Measurements from ENCODE around the gene DYRK2. TPM values are rescaled to one million over a fixed set of nuclear protein-coding genes. Genes with fewer than 3 reads are reported as not detected.
A peak's percentile ranks its signal among the peaks of the same experiment; 100 is the strongest.

Gene DYRK2
- 10 to 100 TPM; 23.4 to 29.0 (median 23.5) TPM for polyA plus RNA-seq (ENCODE audit: insufficient read length in 3 of 3)

GRCh38 chr12:67648521-67649260 is at the start of gene DYRK2:
TSS of gene DYRK2 (plus strand) at chr12:67648745. CDS start at chr12:67649134, 389 bp downstream.
- peak in 2 of 3 donors; percentile 76 to 78 for DNase-seq (ENCODE audit: low read depth in 3 of 3, low spot score in 2 of 3)

GRCh38 chr12:67599691-67600090 is 48.9 kb upstream of the DYRK2 start:
- no peak for DNase-seq (ENCODE audit: low read depth in 3 of 3, low spot score in 2 of 3)

GRCh38 chr12:67601126-67601525 is 47.4 kb upstream of the DYRK2 start:
- DNase-seq (ENCODE audit: low read depth in 3 of 3, low spot score in 2 of 3): no peak

- no peak for DNase-seq (ENCODE audit: low read depth in 3 of 3, low spot score in 2 of 3)
These were observed 39.2 kb upstream of the DYRK2 start for GRCh38 chr12:67609226-67609870.

GRCh38 chr12:67613040-67613439 is 35.5 kb upstream of the DYRK2 start:
- no peak for DNase-seq (ENCODE audit: low read depth in 3 of 3, low spot score in 2 of 3)

- no peak for DNase-seq (ENCODE audit: low read depth in 3 of 3, low spot score in 2 of 3)
These were observed 30.9 kb upstream of the DYRK2 start for GRCh38 chr12:67617629-67618028.

GRCh38 chr12:67618303-67618702 is 30.2 kb upstream of the DYRK2 start:
- no peak for DNase-seq (ENCODE audit: low read depth in 3 of 3, low spot score in 2 of 3)

- no peak for DNase-seq (ENCODE audit: low read depth in 3 of 3, low spot score in 2 of 3)
These were observed 27.4 kb upstream of the DYRK2 start for GRCh38 chr12:67621112-67621511.

GRCh38 chr12:67621926-67622325 is 26.6 kb upstream of the DYRK2 start:
- no peak for DNase-seq (ENCODE audit: low read depth in 3 of 3, low spot score in 2 of 3)

- DNase-seq (ENCODE audit: low read depth in 3 of 3, low spot score in 2 of 3): no peak
These were observed 25.3 kb upstream of the DYRK2 start for GRCh38 chr12:67623259-67623658.

- DNase-seq (ENCODE audit: low read depth in 3 of 3, low spot score in 2 of 3): no peak
These were observed 24.2 kb upstream of the DYRK2 start for GRCh38 chr12:67624355-67624754.

GRCh38 chr12:67625004-67625403 is 23.5 kb upstream of the DYRK2 start:
- peak in 2 of 3 donors; percentile 21 to 38 for DNase-seq (ENCODE audit: low read depth in 3 of 3, low spot score in 2 of 3)

- no peak for DNase-seq (ENCODE audit: low read depth in 3 of 3, low spot score in 2 of 3)
These were observed 22.4 kb upstream of the DYRK2 start for GRCh38 chr12:67626156-67626555.

GRCh38 chr12:67630373-67631088 is 18.0 kb upstream of the DYRK2 start:
- DNase-seq (ENCODE audit: low read depth in 3 of 3, low spot score in 2 of 3): no peak

- DNase-seq (ENCODE audit: low read depth in 3 of 3, low spot score in 2 of 3): no peak
These were observed 16.5 kb upstream of the DYRK2 start for GRCh38 chr12:67632005-67632404.

- DNase-seq (ENCODE audit: low read depth in 3 of 3, low spot score in 2 of 3): no peak
These were observed 15.4 kb upstream of the DYRK2 start for GRCh38 chr12:67633024-67633610.

GRCh38 chr12:67633708-67634107 is 14.8 kb upstream of the DYRK2 start:
- DNase-seq (ENCODE audit: low read depth in 3 of 3, low spot score in 2 of 3): no peak

GRCh38 chr12:67634303-67634761 is 14.2 kb upstream of the DYRK2 start:
- no peak for DNase-seq (ENCODE audit: low read depth in 3 of 3, low spot score in 2 of 3)

- DNase-seq (ENCODE audit: low read depth in 3 of 3, low spot score in 2 of 3): no peak
These were observed 10.8 kb upstream of the DYRK2 start for GRCh38 chr12:67637718-67638117.

- no peak for DNase-seq (ENCODE audit: low read depth in 3 of 3, low spot score in 2 of 3)
These were observed 9.9 kb upstream of the DYRK2 start for GRCh38 chr12:67638694-67639093.

- DNase-seq (ENCODE audit: low read depth in 3 of 3, low spot score in 2 of 3): no peak
These were observed 7.7 kb upstream of the DYRK2 start for GRCh38 chr12:67640863-67641262.
